Psoas muscle (tissue), 8 donors: Measurements from ENCODE around the gene KCND3. TPM values are rescaled to one million over a fixed set of nuclear protein-coding genes. Genes with fewer than 3 reads are reported as not detected.

Experiments
- ATAC-seq, 4 donors: fragments of 200-7000 bp; cut with Tn5 transposase; one replicate each; pipeline ENCODE4 v1.9.1; 2020; ENCODE audit warnings: moderate library complexity in 3 of 4, mild to moderate bottlenecking in 2 of 4
- DNase-seq, 2 donors: peaks; one replicate each; pipeline ENCODE4 v3.0.0-alpha.2; 2020
- H3K27ac ChIP-seq: fragments of 200-600 bp; one replicate; pipeline ENCODE4 v1.8.0; 2022
- H3K27me3 ChIP-seq, 3 donors: fragments of 200-600 bp in 1 of 3; one replicate each; pipeline versions ENCODE4 v1.6.1 to v1.8.0; 2013 to 2022; ENCODE audit warnings: low read length in 2 of 3, mild to moderate bottlenecking in 2 of 3, moderate library complexity in 1 of 3; ENCODE audit not compliant: insufficient read depth in 3 of 3
- H3K36me3 ChIP-seq, 2 donors: fragments of 200-600 bp in 1 of 2; one replicate each; pipeline versions ENCODE4 v1.6.1 to v1.8.0; 2013 to 2022; ENCODE audit warnings: low read depth in 1 of 2, mild to moderate bottlenecking in 1 of 2, moderate library complexity in 1 of 2; ENCODE audit not compliant: insufficient read depth in 1 of 2
- H3K4me1 ChIP-seq: fragments of 200-600 bp; one replicate; pipeline ENCODE4 v1.8.0; 2022
- H3K4me3 ChIP-seq: fragments of 200-600 bp; one replicate; pipeline ENCODE4 v1.8.0; 2022; ENCODE audit warnings: mild to moderate bottlenecking
- H3K9me3 ChIP-seq: fragments of 200-600 bp; one replicate; pipeline ENCODE4 v1.8.0; 2022
- CTCF ChIP-seq: fragments of 200-600 bp; IDR thresholded peaks from one replicate; pipeline ENCODE4 v1.8.0; 2022; ENCODE audit warnings: antibody characterized with exemption
- WGBS, 3 donors: extraction: QIAGEN DNeasy Blood & Tissue Kit; methylation state at CpG; one replicate each; pipeline versions ENCODE4 v1.1.6 to v1.1.7; 2013; 5-methylcytosine and 5-hydroxymethylcytosine counted together
- intact Hi-C, 2 donors: fragments of 100-400 bp; cut with DNase I; formaldehyde crosslinking; loops; one replicate each; pipeline versions ENCODE4 v1.11.0 to v1.14.2; 2022
- polyA plus RNA-seq, 3 donors: library from polyadenylated mRNA; stranded (reverse); fragments of 200-250 nt; gene quantifications; one replicate each; pipeline ENCODE4 v1.2.3, GENCODE V29; 2013
- total RNA-seq, 4 donors: library from RNA; stranded (reverse); fragmentation: NEBNext Ultra II Directional in 2 of 4; extraction: Animal tissue kit (Norgen Biotek cat#: 25700) in 2 of 4; gene quantifications; one replicate each; pipeline versions ENCODE4 v1.2.1 to v1.2.4, GENCODE V29; 2021 to 2023
- donor health status: healthy with polysubstance abuse.
- donor health status: DM: no; HTN: no; CAD: no; lungs with moderate emphysema.
- donor health status: Bipolar disorder and iron deficiency.
- donor health status: healthy.
- donor health status: DM: yes; HTN: yes; CAD: no.
- donor health status: DM: no; HTN: no; CAD: no.
- donor health status: DM: no; HTN: no; CAD: no.
- donor health status: DM: yes; HTN: yes; CAD: no.

Gene KCND3
- total and polyA plus RNA-seq, 7 donors, result 0.53 to 4.1 (median 1.3) TPM

GRCh38 chr1:111739925-111740765 lies 249.3 kb downstream of the KCND3 start:
- 0 to 3% (median 2%) methylated on average over 61 to 63 of the region's 63 CpGs for WGBS, 3 donors
- H3K4me1 ChIP-seq, result peaks cover 29% of the 10 kb centered on the region

GRCh38 chr1:111739194-111739924 lies 250.1 kb downstream of the KCND3 start, which contains the start of gene INKA2:
Gene INKA2 (minus strand): TSS chr1:111739395. CDS start chr1:111739242, 153 bp downstream.
- 0 to 1% (median 0%) methylated on average over 56 to 59 of the region's 59 CpGs for WGBS, 3 donors
- intact Hi-C loops, result no loop called here
- Histone ChIP-seq H3K27ac (peak within 1 kb of the TSS; percentile 95), H3K36me3 (peaks cover 0 to 4% of the 10 kb centered on the region in 2 donors), H3K4me1 (peaks cover 37% of the 10 kb centered on the region), H3K9me3 (no peaks in the 10 kb centered on the region), H3K27me3 (peaks cover 0 to 4% (median 0%) of the 10 kb centered on the region in 3 donors), H3K4me3 (peak within 1 kb of the TSS; percentile 92)
- DNase-seq (peak; percentile 90 to 93), ATAC-seq (peak; percentile 82 to 88 (median 84))
- TF ChIP-seq CTCF, result no peak

More at GRCh38 chr1:111739925-111740765, 249.3 kb downstream of the KCND3 start:
- peaks cover 0 to 4% (median 0%) of the 10 kb centered on the region in 3 donors for H3K27me3 ChIP-seq
- intact Hi-C loops, result loop anchor here in 1 of 2 donors (2.0 kb wide), 1 partner anchor 21 kb away; no protein-coding TSS in a partner anchor
- DNase-seq (peak; percentile 79 to 86), ATAC-seq (peak; percentile 48 to 67 (median 62))
- peak overlapping the region; percentile 92 for H3K4me3 ChIP-seq
- H3K36me3 ChIP-seq, result peaks cover 0 to 2% of the 10 kb centered on the region in 2 donors
- H3K9me3 ChIP-seq, result no peaks in the 10 kb centered on the region
- peak overlapping the region; percentile 95 for H3K27ac ChIP-seq
- no peak for TF ChIP-seq CTCF

GRCh38 chr1:111738436-111739193 lies 250.9 kb downstream of the KCND3 start:
- Histone ChIP-seq H3K4me3 (peak overlapping the region; percentile 92), H3K27ac (peak overlapping the region; percentile 95), H3K4me1 (peaks cover 44% of the 10 kb centered on the region), H3K27me3 (peaks cover 0 to 4% (median 0%) of the 10 kb centered on the region in 3 donors), H3K9me3 (no peaks in the 10 kb centered on the region), H3K36me3 (peaks cover 0 to 9% of the 10 kb centered on the region in 2 donors)
- DNase-seq (peak; percentile 73 to 83), ATAC-seq (peak; percentile 53 to 70 (median 64))
- WGBS, 3 donors, result 0 to 1% (median 1%) methylated on average over 33 to 61 of the region's 61 CpGs
- TF ChIP-seq CTCF, result no peak
- intact Hi-C loops, result no loop called here

GRCh38 chr1:111738133-111738435 lies 251.4 kb downstream of the KCND3 start:
- Histone ChIP-seq H3K9me3 (no peaks in the 10 kb centered on the region), H3K4me1 (peaks cover 50% of the 10 kb centered on the region), H3K4me3 (peak overlapping the region; percentile 92), H3K36me3 (peaks cover 0 to 14% of the 10 kb centered on the region in 2 donors), H3K27ac (peak overlapping the region; percentile 95), H3K27me3 (peaks cover 0 to 4% (median 0%) of the 10 kb centered on the region in 3 donors)
- DNase-seq (no peak), ATAC-seq (no peak)
- TF ChIP-seq CTCF, result no peak
- intact Hi-C loops, result no loop called here
- 12 to 15% (median 14%) methylated on average over 5 to 9 of the region's 9 CpGs for WGBS, 3 donors
